Measurements from ENCODE around the gene MAP3K10.
"Not testable (repeated sequence)": the region's sequence is repeated elsewhere in the genome, so short reads cannot be mapped to it uniquely, and the experiment has no call there.

MAP3K10 gene

GRCh38 chr19:40217934-40218890 lies 27.0 kb downstream of the MAP3K10 start, which contains the start of gene TTC9B:
Gene TTC9B (minus strand): TSS chr19:40218384. CDS start chr19:40218381, 3 bp downstream.
- DNase-seq: peak; percentile 51

- not testable (repeated sequence) for DNase-seq
Measured at GRCh38 chr19:40219029-40219428, 27.8 kb downstream of the MAP3K10 start.

- DNase-seq: peak; percentile 57
Measured at GRCh38 chr19:40219721-40220276, 28.6 kb downstream of the MAP3K10 start.

DNA sequence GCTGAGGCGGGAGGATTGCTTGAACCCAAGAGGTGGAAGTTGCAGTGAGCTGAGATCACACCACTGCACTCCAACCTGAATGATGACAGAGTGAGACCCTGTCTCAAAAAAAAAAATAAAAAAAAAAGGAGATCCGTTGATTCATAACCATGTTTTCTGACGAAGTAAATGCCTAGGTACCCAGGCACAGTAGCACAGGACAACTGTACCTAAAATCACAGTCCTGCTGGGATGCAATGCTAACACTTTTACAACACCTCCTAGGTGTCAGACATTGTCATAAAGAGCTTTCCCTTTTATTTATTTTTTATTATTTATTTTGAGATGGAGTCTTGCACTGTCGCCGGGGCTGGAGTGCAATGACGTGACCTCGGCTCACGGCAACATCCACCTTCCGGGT lies 29.4 kb downstream of the MAP3K10 start:
- DNase-seq: no peak

- DNase-seq: peak; percentile 90
Measured at GRCh38 chr19:40221858-40222619, 30.8 kb downstream of the MAP3K10 start.

- no peak for DNase-seq
Measured at GRCh38 chr19:40223135-40223822, 32.1 kb downstream of the MAP3K10 start.

- no peak for DNase-seq
Measured at GRCh38 chr19:40224342-40225150, 33.3 kb downstream of the MAP3K10 start.

DNA sequence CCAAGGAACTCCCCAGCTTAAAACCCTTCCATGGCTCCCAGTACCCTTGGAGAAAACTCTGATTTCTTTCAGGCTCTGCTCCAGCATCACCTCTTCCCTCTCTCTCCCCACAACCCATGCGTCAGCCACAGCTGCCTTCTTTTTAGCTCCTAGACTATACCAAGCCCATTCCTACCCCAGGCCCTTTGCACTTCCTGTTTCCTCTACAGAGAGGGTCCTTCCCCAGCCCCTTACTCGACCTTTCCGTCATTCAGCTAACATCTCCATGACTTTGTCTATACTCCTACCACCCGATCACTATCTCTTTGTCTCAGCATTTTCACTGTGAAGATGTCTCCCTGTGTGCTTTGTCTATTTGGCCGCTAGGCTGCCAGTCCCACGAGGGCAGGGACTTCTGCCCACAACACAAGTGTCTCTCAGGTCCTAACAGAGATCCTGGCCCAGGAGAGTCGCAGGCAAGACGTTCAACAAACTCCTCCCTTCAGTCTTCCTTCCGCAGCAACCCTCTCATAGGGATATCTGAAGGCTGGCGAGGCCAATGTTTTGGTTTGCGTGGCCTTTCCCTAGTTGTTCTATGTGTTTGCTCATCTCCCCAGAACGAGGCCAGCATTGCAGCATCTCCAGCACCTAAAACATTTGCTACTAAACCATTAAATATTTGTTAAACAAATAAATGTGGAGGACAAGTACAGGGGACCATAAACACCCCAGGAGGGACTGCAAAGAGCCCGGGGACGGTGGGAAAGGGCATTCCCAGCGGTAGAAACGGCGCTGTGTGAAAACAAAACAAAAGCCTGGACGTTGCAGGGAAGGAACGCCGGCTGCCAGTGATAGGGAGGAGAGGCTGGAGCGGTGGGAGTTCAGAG lies 34.4 kb downstream of the MAP3K10 start:
- no peak for DNase-seq

DNA sequence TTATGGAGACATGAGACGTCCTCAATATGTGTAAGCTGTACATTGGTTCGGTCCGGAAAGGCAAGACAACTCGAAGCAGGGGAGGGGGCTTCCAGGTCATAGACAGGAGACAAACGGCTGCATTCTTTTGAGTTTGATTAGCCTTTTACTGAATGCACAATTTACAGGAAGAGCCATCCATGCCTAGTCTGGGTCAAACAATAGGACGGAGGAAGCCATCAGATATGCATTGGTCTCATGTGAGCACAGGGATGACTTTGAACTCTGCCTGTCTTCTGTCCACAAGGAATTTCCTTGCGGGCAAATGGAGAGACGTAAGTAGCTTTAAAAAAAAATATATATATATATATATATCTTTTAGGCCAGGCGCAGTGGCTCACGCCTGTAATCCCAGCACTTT lies 37.1 kb downstream of the MAP3K10 start:
- no peak for DNase-seq

DNA sequence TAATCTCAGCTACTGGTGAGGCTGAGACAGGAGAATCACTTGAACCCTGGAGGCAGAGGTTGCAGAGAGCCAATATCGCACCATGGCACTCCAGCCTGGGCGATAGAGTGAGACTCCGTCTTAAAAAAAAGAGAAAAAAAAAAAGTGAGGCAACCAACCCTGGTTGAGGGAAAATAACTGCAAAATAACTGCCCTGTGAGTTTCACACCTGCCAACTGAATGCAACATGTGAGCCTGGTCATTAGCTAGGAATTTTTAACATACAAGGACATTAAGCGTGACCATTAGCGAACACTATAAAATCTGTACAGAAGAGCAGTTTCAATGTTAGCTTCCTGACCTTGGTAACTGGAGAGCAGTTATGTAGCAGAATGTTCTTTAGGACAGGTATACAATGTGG lies 37.6 kb downstream of the MAP3K10 start:
- no peak for DNase-seq

GRCh38 chr19:40229484-40229883 lies 38.3 kb downstream of the MAP3K10 start:
- DNase-seq: no peak

GRCh38 chr19:40229926-40230417 lies 38.7 kb downstream of the MAP3K10 start:
- DNase-seq: no peak

DNA sequence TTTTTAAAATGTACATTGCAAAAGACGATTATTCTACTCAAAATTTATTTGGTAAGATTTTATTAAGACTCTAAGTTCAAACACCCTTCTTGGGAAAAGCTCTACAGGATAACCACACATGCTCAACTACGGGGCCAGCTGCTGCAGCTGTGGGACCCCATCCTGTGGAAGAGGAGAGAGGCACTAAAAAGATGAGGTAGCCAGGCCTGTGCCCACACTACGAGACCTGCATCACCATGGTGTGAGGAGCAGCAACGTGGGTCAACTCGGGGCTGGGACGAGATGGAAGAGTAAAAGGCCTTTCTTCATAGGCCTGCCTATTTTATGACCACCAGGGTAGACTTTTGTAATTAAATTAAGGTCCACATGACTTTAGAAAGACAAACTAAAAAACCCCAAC lies 39.8 kb downstream of the MAP3K10 start:
- no peak for DNase-seq

- DNase-seq: no peak
Measured at GRCh38 chr19:40231544-40232424, 40.6 kb downstream of the MAP3K10 start.

DNA sequence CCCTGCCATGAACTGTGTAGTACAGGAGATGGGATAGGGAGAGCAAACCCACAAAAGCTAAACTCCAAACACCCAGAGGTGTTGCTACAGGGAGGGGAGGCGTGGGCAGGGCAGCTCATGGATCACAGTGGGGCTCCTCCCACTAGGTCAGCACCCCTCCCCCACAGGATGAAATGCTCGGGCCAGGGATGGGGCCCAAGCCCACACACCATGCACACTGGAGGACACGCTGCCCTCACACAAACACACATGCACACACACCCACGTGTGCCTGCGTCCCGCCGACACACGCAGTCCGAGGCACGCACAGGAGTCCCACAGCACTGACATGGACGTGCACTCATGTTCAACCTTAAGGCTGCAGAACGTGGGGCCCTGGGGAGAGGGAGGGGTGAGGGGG lies 41.3 kb downstream of the MAP3K10 start:
- DNase-seq: no peak

GRCh38 chr19:40232949-40233810 lies 42.0 kb downstream of the MAP3K10 start:
- no peak for DNase-seq

GRCh38 chr19:40233811-40234389 lies 42.7 kb downstream of the MAP3K10 start:
- no peak for DNase-seq

Data from hematopoietic multipotent progenitor cell treated with erythropoietin and hydrocortisone succinate and interleukin-3 and kit ligand, for 6 days (in vitro differentiated cells).